ENCODE measurements around the gene ZNF101.

GRCh38 chr19:19686580-19686979 lies 17.9 kb downstream of the ZNF101 start:
- TF ChIP-seq MEF2A (IDR thresholded peaks at IDR 0.05; ENCODE audit: control insufficient read depth, low read depth, low read length) (no peak), TAF7 (tag; IDR thresholded peaks at IDR 0.05) (no peak), REST (IDR thresholded peaks at IDR 0.05; ENCODE audit: borderline replicate concordance) (no peak), REST (CRISPR knock-in tag; IDR thresholded peaks at IDR 0.05; ENCODE audit: low read depth) (no peak), RAD21 (CRISPR knock-in tag; conservative IDR thresholded peaks at IDR 0.05 in 1 of 2, IDR thresholded peaks at IDR 0.05 in 1 of 2) (no peak), HEY1 (CRISPR knock-in tag; IDR thresholded peaks at IDR 0.05; ENCODE audit: borderline replicate concordance) (no peak), SREBF2 (CRISPR knock-in tag; IDR thresholded peaks at IDR 0.05) (no peak), ATF3 (IDR thresholded peaks at IDR 0.05) (no peak), ATF3 (CRISPR knock-in tag; conservative IDR thresholded peaks at IDR 0.05) (no peak), FOXM1 (IDR thresholded peaks at IDR 0.05; ENCODE audit: low read depth) (no peak), FOXM1 (CRISPR knock-in tag; IDR thresholded peaks at IDR 0.05; ENCODE audit: low read depth) (no peak), FIP1L1 (IDR thresholded peaks at IDR 0.05; ENCODE audit: low read depth, low read length, poor library complexity, severe bottlenecking) (no peak), SMAD3 (CRISPR knock-in tag; conservative IDR thresholded peaks at IDR 0.05) (no peak), HOXB6 (CRISPR knock-in tag; IDR thresholded peaks at IDR 0.05; ENCODE audit: borderline replicate concordance) (no peak), ZNF316 (IDR thresholded peaks at IDR 0.05) (no peak)
